ENCODE measurements around the gene PEX3.

DNA sequence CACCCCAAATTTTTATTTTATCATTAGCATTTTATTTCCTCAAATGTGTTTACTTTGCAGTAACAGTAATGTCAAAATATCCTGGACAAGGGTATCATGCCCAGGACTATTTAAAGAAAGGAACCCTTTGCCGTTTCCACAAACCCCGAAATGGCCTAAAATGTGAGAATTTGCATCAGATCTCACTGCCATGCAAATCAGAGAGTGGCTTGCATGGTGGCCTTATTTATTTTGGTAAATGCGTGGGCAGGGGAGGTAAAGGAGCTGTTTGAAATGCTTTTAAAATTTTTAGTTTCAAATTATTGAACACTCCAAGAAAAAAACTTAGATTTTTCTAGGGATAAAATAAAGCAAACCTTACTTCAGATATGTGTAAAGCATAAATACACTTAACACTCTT lies 43.9 kb upstream of the PEX3 start:
- TF ChIP-seq GATAD2B (conservative IDR thresholded peaks at IDR 0.05; ENCODE audit: low read depth) (no peak), SREBF2 (IDR thresholded peaks at IDR 0.05; ENCODE audit: low read length) (no peak), DPF2 (IDR thresholded peaks at IDR 0.05) (no peak), CBX5 (IDR thresholded peaks at IDR 0.05; ENCODE audit: low read depth) (peak; percentile 29; the same call in 1 of the 2 replicates), RFX5 (IDR thresholded peaks at IDR 0.05; ENCODE audit: low read depth, low read length) (no peak), KAT2A (conservative IDR thresholded peaks at IDR 0.05; ENCODE audit: control insufficient read depth, low read depth, low read length) (no peak), NR2C1 (IDR thresholded peaks at IDR 0.05) (no peak), MTA2 (IDR thresholded peaks at IDR 0.05; ENCODE audit: low read depth) (no peak)
- TF ChIP-seq, protein P1, sequence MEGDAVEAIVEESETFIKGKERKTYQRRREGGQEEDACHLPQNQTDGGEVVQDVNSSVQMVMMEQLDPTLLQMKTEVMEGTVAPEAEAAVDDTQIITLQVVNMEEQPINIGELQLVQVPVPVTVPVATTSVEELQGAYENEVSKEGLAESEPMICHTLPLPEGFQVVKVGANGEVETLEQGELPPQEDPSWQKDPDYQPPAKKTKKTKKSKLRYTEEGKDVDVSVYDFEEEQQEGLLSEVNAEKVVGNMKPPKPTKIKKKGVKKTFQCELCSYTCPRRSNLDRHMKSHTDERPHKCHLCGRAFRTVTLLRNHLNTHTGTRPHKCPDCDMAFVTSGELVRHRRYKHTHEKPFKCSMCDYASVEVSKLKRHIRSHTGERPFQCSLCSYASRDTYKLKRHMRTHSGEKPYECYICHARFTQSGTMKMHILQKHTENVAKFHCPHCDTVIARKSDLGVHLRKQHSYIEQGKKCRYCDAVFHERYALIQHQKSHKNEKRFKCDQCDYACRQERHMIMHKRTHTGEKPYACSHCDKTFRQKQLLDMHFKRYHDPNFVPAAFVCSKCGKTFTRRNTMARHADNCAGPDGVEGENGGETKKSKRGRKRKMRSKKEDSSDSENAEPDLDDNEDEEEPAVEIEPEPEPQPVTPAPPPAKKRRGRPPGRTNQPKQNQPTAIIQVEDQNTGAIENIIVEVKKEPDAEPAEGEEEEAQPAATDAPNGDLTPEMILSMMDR (IDR thresholded peaks at IDR 0.05 in 2 of 3, conservative IDR thresholded peaks at IDR 0.05 in 1 of 3; ENCODE audit: control insufficient read depth in 2 of 3, extremely low read depth in 1 of 3, insufficient read depth in 1 of 3, low read depth in 3 of 3, low read length in 3 of 3) = no peak
- TF ChIP-seq, protein P2, sequence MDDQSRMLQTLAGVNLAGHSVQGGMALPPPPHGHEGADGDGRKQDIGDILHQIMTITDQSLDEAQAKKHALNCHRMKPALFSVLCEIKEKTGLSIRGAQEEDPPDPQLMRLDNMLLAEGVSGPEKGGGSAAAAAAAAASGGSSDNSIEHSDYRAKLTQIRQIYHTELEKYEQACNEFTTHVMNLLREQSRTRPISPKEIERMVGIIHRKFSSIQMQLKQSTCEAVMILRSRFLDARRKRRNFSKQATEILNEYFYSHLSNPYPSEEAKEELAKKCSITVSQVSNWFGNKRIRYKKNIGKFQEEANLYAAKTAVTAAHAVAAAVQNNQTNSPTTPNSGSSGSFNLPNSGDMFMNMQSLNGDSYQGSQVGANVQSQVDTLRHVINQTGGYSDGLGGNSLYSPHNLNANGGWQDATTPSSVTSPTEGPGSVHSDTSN (IDR thresholded peaks at IDR 0.05; ENCODE audit: insufficient replicate concordance, low read depth, low read length) = no peak
- TF ChIP-seq, protein P3, sequence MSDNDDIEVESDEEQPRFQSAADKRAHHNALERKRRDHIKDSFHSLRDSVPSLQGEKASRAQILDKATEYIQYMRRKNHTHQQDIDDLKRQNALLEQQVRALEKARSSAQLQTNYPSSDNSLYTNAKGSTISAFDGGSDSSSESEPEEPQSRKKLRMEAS (IDR thresholded peaks at IDR 0.05; ENCODE audit: low read depth, low read length) = no peak
